HK-2 (cell line): ENCODE data around the gene ANKRD23.

ENCODE experiments used
- DNase-seq: peaks from one replicate; pipeline ENCODE4 v3.0.0-alpha.2; 2018; ENCODE audit not compliant: unreplicated experiment

Gene ANKRD23

DNA sequence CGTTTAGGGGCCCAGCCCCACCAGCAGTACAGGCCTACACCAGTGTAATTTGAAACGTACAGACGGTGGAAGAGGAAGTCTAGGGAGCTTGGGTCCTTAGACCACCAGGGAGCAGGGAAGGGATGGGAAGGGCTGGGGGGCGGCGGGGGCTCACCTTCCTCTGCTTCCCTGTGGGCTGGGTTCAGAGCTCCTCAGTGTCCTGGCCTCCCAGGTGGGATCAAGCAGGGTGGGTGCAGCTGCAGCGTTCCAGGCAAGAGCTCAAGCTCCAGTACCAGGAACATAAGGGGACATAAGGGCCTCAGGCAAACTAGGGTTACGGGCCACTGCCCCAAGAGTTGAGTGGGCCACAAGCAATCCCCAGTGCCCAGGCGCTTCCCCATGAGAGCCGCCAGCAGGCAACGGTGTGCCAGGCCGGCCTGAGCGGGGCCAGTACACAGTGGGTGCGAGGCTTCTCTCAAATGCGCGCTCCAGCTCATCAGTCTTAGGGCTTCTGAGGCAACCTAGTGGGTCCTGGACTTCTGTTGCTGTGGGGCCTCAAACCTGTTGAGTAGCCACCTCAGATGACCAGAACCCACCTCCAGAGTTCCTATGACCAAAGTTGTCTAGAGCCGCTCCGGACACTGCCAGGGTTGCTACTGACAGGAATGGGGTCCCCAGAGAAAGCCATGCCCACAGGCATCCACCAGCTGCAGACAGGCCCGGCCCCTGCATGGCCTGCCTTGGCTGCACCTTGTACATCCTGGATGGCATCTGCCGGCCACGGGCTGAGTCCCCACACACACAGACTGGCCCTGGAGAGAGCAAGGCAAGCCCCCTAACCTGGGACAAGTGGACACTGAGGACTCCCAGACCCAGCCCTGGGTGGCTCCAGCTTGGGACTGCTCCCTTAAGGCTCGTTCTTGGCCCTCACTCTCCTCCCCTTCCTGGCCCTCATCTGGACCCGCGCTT is 5.2 kb downstream of the ANKRD23 start:
- DNase-seq = no peak

DNA sequence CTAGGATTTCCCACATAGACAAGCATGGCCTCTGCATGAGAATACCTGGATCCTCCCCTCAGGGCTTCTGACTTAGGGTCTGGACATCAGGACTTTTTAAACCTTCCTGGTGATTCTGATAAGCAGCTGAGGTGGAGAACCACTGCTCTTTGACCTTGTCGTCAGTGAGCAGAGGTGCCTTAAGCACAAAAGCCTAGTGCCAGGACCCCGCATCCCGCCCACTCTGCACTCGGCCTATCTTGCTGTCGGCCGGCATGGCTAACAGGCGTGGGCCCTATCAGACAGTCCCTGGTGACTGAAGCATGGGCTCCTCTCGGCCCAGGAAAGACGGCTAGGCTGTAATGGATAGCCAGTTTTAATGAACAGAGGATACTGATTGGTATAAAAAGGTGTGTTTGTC is 6.2 kb downstream of the ANKRD23 start:
- DNase-seq = no peak

DNA sequence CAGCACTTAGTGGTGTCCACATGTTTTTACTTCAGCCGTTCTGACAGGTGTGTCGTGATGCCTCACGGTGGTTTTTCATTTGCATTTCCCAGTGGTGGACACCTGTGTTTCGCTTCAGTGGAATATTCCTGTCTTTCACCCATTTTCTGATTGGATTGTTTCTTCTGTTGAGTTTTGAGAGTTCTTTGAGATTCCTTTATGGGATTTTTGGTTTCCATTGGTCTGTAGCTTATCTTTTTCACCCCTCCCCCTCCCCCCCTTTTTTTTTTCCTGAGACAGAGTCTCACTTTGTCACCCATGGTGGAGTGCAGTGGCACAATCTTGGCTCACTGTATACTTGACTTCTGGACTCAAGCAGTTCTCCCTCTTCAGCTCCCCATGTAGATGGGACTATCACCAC is 8.0 kb downstream of the ANKRD23 start:
- DNase-seq = no peak

DNA sequence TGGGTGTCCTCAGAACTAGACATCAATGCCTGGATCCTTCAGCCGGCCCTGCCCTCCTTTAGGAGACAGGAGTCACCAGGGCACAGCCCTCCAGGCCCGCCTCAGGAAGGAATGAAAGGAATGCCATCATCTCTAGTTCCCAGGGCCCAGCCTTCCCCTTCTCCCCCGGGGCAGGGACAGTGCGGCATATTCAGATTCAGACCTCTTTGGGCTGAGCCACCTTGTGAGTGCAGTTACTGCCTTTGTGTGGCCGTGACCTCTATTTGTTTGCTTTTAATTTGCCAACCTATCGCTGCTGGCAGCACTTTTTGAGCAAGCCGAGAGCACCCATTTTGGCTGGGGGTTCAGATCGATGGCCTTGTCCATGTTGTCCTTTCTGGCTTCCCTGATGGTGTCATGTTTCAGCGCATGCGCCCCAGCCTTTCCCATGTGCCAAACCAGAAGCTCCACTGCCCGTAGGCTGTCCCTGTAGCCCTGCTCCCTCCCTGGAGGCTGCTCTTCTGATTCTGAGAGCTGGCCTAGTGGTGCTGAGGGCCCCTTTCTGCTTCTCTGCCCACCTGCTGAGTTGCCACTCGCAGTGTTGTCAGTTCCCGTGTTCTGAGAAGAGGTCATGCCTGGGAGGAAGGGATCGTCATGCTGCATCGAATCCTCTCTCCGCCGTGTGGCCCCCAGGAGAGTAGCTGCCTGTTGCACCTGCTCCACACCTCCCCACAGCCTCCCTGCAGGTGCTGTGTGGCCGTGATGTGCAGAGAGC is 10.9 kb downstream of the ANKRD23 start:
- no peak for DNase-seq

DNA sequence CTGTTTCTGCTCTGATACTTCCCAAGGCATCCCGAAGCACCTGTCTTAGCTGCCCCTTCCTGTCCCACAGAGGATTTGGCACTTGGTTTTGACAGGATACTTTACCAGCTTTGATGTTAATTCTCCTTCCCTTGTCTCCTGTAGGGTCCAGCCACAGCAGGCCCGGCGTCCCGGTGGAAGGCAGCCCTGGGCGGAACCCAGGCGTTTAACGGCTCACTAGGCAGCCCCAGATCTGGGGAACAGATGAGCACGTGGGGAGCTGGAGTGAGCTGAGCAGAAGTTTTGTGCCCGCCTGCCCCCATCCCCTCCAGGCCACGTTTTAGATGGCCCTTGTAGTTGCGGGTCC is 11.4 kb downstream of the ANKRD23 start:
- no peak for DNase-seq

DNA sequence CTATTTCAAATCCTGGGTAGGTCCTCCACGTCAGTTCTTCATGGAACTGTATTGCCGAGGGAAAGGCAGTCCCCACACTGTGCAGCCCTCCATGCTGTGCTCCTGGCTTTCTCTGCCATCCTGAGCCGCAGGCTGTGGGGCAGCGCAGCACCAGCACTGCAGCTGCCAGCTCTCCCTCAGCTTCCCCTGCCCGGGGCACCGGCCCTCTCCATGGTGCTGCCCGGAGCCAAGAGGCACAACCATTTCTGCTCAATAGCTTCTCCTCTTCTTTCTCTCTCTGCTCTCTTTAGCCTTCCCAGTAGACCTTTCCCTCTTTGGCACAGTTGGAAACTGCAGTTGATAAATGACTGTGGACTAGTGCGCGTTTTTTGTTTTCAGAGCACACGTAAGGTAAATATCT is 12.1 kb downstream of the ANKRD23 start:
- DNase-seq = no peak

DNA sequence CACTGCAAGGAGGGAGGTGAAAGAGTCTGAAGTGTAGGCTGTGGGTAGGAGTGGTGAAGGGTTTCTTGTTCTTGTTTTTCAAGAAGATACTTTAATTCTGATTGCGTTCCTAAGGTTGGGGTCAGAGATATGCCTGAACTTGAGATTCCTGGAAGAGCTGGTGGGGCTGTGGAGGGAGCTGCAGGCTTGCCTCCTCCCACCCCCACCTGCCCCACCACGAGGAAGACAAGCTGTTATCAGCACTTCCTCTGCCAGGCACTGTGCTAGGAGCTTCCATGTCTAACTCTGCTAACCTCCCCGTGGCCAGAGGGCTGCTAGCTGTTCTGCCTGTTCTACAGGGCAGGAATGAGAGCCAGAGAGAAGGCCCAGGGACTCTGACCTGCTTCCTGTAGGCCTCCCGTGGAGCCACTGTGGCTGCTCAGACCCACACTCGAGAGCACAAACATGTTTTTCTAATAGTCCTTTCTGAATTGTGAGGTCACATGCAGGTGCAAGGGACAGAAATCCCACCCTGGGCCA is 13.7 kb downstream of the ANKRD23 start:
- no peak for DNase-seq

DNA sequence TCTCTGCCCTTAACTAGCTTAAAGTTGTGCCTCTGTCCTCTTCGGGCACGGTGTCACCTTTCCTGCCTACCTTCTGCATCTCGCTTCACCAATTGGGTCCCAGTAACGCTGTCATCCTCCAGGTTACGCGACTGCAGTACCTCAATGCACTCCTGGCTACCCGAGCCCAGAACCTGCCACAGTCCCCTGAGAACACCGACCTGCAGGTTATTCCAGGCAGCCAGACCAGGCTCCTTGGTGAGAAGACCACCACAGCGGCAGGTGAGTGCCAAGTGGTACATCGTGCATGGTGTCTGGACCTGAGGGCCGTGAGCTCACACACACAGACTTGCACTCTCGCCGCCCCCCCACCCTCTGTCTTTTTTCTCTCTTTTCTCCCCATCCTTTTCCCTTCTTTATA is 14.9 kb downstream of the ANKRD23 start:
- DNase-seq = no peak

DNA sequence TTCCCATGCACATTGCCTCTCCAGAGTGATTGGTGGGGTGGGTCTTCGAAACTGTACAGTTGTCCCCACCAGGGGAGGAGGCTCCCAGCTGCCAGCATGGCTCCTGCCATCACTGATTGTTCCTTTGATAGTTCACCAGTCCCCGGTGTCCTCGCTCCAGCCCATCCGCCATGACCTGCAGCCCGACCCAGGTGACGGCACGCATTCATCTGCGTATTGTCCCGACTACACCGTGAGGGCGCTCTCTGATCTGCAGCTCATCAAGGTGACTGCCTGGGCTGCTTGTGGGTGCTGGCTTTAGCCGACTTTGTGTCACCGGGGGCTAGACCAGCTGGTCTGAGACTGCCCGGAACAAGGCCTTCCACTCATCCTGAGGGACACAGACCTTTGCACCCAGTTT is 15.4 kb downstream of the ANKRD23 start:
- DNase-seq = no peak

DNA sequence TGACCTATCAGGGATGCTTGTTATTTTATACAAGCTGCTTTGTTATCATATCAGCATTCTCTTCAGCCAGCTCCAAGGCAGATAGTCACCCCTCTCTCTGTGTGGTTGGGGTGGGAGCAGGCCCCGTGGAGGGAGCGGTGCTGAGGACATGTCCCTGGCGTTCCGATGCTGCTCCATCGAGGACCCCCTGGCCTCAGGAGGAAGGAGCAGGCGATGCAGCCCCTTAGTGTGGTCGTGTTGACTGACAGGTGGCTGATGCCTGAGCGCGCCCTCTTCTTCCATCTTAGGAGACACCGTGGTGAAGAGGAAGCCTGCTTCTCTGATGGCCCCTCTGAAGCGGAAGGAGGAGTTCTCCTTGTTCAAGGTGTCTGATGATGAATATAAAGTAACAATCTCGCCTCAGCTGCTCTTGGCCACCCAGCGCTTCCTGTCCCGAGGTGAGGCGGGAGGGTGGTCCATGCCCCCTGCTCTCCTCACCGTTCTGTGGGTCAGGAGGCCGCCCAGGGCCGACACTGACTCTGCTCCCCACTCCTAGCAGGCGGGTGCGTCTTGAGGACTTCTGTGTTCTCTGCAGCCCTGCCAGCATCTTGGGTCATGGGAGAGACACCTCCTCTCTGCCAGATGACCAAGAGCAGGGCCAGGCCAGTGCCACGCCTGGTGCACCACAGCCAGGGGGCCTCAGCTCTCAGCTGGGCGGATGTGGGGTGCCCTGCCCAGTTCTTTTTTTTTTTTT is 17.1 kb downstream of the ANKRD23 start:
- DNase-seq = no peak

DNA sequence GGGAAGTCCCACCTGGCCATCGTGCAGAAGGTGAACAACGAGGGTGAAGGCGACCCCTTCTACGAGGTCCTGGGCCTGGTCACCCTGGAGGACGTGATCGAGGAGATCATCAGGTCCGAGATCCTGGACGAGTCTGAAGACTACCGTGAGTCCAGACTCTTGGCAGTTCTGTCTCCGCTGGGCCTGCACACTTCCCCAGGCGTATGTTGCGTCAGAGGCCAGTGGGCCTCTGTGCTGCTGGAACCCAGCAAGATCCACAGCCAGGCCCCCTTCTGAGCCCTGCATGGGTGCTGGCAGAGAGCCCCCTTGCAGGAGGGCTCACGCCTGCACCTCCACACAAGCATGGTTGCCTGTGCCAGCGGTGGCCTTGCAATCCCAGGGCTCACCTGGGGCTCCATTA is 18.8 kb downstream of the ANKRD23 start:
- DNase-seq = no peak

DNA sequence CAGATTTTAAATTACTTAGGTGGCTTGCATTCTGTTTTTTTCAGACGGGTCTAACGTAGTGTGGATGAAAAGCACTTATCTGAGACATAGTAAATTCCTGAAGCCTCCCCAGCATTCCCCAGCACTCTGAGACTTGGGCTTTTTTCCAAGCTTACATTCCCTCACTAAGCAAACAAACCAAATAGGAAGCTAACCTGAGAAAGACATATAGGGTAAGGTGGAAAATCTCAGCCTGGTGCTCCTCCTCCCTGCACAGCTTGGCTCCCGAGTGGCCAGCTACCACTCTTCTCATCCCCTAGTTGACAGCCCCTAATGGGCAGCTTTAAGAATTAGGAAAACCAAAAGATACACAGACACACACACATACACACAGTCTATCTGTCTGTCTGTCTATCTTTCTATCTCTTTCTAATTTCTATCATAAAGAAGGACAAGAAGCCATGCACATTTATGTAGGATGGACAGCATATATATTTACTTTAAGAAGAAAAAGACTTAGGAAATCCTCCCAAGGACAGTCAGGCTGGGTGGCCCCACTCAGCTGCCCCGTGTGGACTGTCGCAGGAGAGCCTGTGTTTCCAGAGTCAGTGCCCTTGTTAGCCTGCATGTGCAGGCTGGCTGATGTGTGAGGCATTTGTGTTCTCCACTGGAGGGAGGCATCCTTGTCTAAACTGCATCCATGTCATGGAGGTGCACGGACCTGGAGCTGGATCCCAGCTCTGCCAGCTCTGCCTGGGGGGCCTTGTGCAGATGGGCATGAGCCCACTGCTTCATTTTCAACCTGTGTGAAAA is 19.5 kb downstream of the ANKRD23 start:
- DNase-seq = no peak

DNA sequence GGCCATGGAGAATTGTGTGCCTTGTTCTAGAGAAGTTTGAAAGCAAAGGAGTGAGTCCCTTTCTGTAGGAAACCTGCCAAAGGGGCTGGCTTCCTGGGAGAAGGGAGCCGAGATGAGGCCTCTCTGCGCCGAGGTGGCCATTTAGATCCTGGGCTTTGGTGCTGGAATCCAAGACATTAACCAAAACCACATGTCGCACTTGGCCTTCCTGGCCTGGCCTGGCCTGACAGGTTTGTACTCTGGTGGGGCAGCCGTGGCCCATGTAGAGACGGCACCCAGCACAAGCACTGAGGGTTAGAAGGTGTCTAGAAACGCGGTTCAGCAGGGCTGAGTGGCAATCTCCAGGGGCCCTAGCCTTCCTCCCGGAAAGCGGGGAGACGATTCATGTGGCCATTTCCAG is 20.6 kb downstream of the ANKRD23 start:
- DNase-seq = no peak

DNA sequence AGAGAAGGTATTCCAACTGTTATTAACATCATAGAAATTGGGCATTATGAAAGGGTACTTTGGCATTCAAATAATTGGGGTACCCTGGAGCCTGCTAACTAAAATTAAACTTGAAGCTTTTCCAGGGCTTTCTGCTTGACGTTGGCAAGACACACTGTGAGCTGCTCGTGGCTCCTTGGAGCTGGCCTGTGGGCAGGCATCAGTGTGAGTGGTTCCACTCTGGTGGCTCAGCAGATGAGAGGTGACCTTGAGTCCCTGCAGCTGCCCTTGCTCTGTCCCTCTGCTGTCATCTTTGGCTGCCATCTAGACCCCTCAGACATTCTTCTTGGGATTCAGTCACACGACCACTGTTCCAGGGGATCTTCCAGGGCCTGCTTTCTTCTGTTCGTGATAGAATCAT is 21.0 kb downstream of the ANKRD23 start:
- DNase-seq = no peak

DNA sequence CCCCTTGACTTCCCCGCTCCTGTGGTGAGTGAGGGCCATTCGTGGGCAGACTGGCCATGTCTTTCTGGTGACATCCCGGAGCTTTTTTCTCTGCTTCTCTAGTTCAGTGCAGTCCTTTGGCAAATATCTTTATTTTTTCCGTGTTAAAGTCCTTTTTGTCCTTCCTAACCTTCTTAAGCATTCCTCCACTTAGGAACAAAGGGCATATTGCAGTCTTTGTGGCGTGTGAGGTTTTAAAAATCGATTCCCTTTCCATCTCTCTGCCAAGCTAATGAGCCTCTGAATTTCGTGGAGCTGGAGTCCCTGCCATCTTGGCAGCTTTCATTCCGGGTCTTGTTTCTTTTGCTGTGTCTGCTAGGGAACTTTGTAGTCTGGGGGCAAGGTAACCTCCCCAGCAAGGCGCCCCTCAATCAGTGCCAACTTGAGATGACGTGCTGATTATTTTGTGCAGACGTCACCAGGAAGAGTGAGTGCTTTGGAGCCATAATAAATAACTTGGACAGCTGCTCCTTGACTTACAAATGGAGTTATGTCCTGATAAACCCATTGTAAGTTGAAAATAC is 22.6 kb downstream of the ANKRD23 start:
- no peak for DNase-seq

DNA sequence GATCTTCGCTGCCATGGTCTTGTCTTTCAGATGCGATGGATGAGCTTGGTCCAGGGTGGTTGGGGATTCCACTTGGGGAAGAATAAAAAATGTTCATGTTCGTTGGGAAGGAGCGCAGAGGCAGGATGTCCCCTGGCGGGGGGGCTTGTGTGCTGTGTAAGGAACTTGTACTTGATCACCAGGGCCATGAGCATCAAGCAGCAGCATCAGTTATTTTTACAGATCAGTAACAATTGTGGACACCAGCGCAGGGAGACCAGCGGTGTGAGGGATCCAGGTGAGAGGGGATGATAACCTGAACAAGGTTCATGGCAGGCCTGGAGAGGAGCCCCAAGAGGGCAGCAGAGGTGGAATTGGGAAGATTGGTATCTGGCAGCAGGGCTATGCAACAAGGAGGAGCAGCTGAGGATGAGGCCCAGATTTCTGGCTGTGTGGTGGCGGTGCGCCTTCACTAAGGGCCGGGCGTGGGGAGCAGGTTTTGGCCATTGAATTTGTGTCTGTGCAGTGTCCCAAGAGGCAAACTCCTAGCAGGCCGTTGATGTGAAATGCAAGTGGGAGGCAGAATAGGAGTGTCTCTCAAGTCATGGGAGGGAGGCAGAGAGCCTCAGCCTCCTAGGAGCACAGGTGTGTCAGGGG is 23.8 kb downstream of the ANKRD23 start:
- DNase-seq = no peak

DNA sequence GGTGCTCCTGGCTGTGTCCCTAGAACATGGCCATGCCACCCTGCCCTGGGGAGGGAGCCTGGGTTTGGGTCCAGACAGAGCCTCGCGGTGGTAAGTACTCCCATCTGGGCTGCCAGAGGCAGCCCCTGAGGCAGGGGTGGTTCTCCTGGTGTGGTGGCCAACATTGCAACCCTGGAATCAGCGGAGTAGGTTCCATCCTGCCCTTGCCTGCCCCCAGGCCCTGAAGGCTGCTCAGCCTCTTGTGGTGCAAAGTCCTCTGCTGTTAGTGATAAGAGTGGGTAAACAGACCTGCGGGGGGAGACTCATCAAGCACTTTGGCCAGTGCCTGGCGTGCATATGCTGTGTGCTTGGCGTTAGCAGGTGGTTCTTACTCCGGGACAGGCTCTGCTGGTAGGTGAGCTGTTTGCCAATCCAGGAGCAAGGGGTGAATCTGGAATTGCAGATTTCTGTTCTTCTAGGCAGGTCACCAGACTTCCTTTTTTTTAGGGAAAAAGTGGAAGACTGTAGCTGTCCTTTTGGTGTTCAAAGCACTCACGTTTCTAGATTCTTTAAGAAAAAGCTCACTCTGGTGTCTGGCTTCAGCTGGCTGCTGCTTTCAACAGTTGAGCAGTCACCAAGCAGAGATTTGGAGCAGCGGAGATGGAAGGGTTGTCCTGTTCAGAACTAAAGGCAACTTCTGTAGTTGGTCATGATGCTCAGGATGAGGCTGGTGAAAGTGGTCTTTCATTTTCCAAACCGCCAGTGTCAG is 24.5 kb downstream of the ANKRD23 start:
- DNase-seq = no peak

DNA sequence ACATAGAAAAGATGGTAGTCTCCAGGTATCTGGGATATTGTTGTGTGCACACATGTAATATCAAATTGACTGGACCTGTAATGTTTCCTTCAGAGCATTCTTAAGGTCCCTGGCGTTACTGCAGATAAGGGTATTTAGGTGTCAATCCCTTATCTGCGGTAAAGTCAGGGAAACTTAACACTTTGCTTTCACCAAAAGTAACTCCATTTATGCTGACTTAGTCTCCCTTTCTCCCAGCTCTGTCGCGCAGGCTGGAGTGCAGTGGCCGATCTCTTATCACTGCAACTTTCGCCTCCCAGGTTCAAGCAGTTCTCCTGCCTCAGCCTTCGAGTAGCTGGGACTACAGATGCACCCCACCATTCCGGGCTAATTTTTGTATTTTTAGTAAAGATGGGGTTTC is 25.9 kb downstream of the ANKRD23 start:
- DNase-seq = no peak

DNA sequence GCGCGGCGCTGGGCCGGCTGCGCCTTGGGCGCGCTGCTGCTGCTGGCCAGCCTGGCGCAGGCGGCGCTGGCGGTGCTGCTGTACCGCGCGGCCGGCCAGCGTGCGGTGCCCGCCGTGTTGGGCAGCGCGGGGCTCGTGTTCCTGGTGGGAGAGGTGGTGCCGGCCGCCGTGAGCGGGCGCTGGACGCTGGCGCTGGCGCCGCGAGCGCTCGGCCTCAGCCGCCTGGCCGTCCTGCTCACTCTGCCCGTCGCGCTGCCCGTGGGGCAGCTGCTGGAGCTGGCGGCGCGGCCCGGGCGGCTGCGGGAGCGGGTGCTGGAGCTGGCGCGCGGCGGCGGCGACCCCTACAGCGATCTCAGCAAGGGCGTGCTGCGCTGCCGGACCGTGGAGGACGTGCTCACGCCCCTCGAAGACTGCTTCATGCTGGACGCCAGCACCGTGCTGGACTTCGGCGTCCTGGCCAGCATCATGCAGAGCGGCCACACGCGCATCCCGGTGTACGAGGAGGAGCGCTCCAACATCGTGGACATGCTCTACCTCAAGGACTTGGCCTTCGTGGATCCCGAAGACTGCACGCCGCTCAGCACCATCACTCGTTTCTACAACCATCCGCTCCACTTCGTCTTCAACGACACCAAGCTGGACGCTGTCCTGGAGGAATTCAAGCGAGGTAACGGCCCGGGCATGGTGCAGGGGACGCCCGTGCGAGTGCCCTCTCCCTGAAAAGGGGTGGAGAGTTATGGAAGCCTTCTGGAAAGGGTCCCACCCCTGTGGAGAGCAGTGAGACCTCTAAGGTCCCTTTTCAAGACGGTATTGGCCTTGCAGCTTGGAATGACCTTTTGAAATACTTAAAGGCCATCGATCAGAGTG is 26.8 kb downstream of the ANKRD23 start:
- DNase-seq = no peak
